LNCaP clone FGC (cell line): ENCODE results near the gene FGF18.

Experiments
- DNase-seq: peaks from one replicate; pipeline ENCODE4 v3.0.0-alpha.2; 2011; ENCODE audit warnings: low read depth
- H3K4me3 ChIP-seq: 2 replicates; pipeline ENCODE4 v1.5.1; 2011; ENCODE audit warnings: mild to moderate bottlenecking, low read depth, low read length, control low read depth
- CTCF ChIP-seq: IDR thresholded peaks from 2 replicates; pipeline ENCODE4 v1.5.1; 2012; ENCODE audit warnings: mild to moderate bottlenecking; ENCODE audit not compliant: control insufficient read depth, insufficient read depth; ENCODE audit errors: extremely low read depth

The FGF18 gene

DNA sequence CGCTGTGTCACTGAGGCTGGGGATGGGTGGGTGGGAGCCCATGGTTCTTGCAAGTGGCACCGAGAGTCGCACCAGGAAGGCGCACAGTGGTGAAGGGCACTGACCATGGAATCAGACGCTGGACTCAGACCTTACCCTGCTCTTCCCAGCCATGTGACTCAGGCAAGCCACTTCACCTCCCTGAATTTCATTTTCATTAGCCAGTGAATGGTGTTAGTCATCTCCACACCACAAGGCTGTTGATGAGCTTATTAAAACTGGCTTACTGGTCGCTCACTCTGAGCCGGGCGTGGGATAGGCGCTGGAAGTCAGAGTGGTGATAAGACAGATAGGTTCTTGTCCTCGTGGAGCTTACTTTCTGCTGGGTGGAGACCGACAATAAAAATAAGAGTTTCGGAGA lies 25.1 kb downstream of the FGF18 start:
- DNase-seq: no peak
- no peak for TF ChIP-seq CTCF
- no peak overlapping the region for H3K4me3 ChIP-seq

GRCh38 chr5:171445644-171446516 lies 26.4 kb downstream of the FGF18 start:
- no peak for TF ChIP-seq CTCF
- H3K4me3 ChIP-seq: no peak overlapping the region
- no peak for DNase-seq

- no peak overlapping the region for H3K4me3 ChIP-seq
Measured at GRCh38 chr5:171447226-171447625, 27.8 kb downstream of the FGF18 start.

DNA sequence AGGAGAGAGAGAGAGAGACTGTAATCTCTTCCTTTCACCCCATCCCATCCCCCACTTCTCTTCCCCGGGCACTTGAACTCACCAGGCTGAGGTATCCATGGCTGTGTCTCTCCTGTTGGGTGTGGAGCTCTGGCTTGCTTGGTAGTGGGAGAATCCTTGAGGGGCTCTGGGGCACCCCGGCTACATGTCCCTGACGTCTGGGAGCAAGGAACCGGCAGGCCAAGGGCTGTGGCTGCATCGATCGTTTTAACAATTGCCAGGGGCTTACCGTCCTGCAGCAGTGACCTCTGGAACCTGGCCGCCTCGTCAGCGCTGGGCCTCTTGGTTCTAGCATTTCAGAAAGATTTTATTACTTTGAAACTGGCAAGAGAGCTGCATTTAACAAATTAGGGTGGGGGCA lies 30.0 kb downstream of the FGF18 start:
- H3K4me3 ChIP-seq: no peak overlapping the region
- TF ChIP-seq CTCF: no peak
- DNase-seq: no peak

More at GRCh38 chr5:171447226-171447625, 27.8 kb downstream of the FGF18 start:
- DNase-seq: no peak
- TF ChIP-seq CTCF: no peak

DNA sequence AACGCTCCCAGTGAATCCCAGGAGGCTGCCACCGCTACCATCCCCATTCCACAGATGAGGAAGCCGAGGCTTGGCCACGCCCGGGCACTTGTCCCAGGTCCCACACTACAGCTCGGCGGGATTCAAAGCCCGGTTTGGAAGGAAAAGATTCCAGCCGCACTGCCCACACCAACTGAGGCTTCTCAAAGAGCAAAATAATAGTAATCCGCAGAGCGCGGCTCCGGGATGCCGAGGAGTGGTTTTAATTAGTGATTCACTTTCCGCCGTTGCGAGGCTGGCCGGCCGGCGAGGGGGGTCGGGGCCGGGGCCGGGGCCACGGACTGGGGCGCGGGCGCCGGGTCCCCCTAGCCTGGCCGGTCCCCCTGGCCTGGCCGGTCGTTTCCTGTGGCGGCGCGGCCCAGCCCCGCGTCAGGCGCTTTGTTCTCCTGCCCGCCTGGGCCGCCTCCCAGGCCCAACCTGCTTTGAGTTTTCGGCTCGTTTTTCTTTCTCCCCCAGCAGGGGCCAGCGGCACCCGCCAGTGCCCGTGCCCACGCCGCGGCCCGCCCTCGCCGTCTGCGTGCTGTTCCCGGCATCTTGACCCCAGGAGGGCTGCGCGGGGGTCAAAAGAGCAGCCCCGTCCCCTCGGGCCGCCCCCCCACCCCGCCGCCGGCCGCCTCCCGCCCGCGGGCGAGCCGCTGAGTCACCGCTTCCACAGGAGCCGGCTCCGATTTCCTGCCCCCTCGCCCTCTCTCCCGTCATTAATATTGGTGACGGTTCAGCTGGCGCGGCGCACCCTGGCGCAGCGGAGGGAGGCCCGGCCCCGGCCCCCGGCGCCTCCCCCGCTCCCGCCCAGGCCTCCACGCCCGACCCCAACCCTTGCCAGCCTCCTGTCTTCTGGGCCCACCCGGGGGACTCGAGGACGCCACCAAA lies 31.2 kb downstream of the FGF18 start:
- no peak for TF ChIP-seq CTCF
- no peak for DNase-seq
- H3K4me3 ChIP-seq: no peak overlapping the region

DNA sequence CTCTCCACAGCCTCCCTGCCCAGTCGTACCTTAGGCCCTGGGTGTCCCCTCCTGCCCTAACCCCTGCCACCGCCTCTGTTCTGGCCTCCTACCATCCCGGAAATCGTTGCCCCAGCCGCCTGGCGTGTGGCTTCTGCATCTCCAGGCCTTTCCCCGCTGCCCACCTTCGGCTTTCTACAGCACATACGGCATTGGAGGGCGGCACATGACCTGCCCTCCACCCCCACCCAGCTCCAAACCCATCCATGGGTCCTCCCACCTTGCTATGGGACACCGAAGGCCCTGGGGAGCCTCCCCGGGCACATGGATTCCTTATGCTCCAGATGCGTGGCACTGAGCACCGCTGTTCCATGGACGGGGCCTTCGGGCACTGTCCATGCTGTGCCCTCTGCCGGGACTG lies 32.0 kb downstream of the FGF18 start:
- H3K4me3 ChIP-seq: no peak overlapping the region
- DNase-seq: no peak
- TF ChIP-seq CTCF: no peak
